GM12864 (cell line): ENCODE results near the gene FIGLA.

Experiments used
- DNase-seq: peaks from one replicate; pipeline ENCODE4 v3.0.0-alpha.2; 2011; ENCODE audit warnings: low read depth
- H3K4me3 ChIP-seq: 2 replicates; pipeline ENCODE4 v1.5.1; 2011; ENCODE audit warnings: mild to moderate bottlenecking, low read depth, low read length, control low read depth
- TF ChIP-seq, protein P1 (sequence below): IDR thresholded peaks from 2 replicates; pipeline ENCODE4 v1.5.1; 2011; ENCODE audit warnings: low read depth, mild to moderate bottlenecking, moderate library complexity, low read length, control low read depth, inconsistent platforms; ENCODE audit errors: missing control alignments

Gene FIGLA

DNA sequence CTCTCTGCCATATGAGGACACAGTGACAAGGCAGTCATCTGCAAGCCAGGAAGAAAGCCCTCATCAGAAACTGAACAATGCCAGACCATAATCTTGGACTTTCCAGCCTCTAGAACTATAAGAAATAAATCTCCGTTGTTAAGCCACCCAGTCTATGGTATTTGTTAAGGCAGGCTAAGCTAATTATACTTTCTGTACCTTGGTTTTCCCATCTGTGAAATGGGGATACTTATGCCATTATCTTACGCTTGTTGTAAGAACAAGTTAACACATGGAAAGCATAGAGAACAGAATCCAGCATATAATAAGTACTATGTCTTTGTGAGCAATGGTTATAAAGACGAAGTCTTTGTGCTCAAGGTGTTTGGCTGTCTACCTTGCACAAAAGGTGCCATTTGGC lies 14.2 kb downstream of the FIGLA start:
- no peak for DNase-seq
- no peak overlapping the region for H3K4me3 ChIP-seq
- TF ChIP-seq, protein P1, sequence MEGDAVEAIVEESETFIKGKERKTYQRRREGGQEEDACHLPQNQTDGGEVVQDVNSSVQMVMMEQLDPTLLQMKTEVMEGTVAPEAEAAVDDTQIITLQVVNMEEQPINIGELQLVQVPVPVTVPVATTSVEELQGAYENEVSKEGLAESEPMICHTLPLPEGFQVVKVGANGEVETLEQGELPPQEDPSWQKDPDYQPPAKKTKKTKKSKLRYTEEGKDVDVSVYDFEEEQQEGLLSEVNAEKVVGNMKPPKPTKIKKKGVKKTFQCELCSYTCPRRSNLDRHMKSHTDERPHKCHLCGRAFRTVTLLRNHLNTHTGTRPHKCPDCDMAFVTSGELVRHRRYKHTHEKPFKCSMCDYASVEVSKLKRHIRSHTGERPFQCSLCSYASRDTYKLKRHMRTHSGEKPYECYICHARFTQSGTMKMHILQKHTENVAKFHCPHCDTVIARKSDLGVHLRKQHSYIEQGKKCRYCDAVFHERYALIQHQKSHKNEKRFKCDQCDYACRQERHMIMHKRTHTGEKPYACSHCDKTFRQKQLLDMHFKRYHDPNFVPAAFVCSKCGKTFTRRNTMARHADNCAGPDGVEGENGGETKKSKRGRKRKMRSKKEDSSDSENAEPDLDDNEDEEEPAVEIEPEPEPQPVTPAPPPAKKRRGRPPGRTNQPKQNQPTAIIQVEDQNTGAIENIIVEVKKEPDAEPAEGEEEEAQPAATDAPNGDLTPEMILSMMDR, result no peak

DNA sequence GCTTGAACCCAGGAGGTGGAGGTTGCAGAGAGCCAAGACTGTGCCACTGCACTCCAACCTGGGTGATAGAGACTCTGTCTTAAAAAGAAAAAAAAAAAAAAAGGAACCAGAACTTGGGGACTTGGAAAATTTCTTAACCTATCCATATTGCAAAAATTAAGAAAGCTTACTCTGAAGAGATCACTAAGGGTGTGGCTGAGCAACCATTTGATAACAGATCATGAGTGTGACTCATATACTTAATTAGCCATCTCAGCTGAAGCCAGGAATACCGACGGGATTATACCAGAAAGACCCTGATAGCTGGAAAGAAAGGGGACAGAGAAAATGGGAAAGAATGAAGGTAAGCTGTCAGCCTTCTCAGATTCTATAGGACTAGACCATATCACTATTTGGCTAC lies 15.3 kb downstream of the FIGLA start:
- no peak for DNase-seq
- TF ChIP-seq, protein P1, result no peak
- H3K4me3 ChIP-seq, result no peak overlapping the region

DNA sequence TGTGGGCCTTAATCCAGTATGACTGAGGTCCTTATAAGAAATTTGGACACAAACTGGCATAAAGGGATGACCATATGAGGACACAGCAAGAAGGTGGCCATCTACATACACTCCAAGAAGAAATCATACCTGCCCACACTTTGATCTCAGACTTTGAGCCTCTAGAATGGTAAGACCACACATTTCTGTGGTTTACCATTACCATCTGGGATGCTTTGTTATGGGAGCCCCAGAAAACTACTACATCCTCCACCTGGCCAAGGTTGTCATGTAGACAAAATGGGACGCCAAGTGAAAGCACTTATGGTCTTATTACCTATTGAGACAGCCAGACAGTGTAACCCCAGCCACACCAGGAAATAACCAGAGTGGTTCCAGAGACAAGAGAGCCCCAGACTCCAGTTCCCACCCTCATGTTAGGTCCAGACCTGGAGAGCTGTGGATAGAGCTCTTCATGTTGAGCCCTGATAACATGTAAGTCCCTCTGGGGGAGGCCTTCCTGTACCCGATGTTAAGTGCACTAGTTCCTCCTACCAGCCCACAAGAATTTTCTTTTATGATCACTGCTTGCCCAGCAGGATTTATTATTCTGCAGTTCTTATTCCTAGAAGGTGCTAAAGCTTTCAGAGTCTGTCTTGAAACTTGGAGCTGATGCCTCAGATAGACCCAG lies 17.8 kb downstream of the FIGLA start:
- no peak for DNase-seq
- TF ChIP-seq, protein P1, result no peak
- H3K4me3 ChIP-seq, result no peak overlapping the region

DNA sequence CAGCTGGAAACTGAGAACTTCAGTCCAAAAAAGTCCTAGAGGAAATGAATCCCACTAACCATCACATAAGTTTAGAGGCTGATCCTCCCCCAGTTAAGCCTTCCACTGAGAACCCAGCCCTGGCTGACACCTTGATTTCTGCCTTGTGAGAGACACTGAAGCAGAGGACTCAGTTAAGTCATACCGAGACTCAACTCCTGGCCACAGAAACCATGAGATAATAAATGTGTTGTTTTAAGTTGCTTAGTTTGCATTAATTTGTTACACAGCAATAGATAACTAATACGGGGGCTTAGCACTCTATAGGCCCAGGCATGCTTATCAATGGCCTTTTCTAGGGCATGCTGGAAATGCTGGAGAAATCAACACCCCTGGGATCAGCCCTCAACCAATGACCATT lies 19.0 kb downstream of the FIGLA start:
- TF ChIP-seq, protein P1, result no peak
- H3K4me3 ChIP-seq, result no peak overlapping the region
- no peak for DNase-seq

DNA sequence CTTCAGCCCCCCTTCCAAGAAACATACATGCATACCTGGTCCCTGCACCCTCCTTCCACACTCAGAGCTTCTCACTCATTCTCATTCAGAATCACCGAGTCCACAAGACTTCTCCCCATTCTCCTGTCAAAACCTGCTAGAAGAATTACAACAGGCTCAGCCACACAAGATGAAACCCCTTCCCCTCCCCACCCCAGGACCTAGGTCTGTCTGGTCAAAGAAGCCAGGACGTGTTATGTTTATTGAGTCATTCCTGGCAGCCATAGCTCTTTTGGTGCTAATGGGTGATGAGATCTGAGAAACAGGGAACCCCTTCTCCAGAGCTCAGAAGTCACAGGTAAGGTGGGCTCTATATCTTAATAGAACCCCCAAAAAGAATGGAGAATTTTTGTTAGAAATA lies 21.0 kb downstream of the FIGLA start:
- DNase-seq, result no peak
- TF ChIP-seq, protein P1, result no peak
- no peak overlapping the region for H3K4me3 ChIP-seq

DNA sequence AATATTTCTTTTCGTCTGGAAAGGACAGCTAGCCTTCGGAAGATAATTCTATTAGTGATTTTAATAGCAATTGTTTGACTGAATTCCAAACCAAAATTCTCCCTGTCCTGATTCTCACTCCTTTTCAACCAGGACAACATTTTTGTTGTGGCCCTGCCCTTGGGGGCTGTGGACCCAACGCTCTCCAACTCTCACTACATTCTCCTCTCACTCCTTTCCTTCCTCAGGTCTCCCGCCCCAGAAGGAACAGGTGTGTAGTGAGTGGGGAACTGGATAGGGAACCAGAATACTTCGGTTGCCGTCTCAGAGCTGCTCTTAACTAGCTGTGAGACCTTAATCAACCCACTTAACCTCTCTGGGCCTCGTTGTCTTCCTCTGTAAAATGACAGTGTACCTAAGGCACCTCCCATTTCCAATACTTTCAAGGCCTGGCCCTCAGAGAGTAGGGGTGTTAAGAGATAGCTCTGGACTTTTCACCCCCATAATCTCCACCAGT lies 21.8 kb downstream of the FIGLA start:
- DNase-seq, result no peak
- TF ChIP-seq, protein P1, result no peak
- no peak overlapping the region for H3K4me3 ChIP-seq
